ENCODE results near the gene CDC7. TPM values are rescaled to one million over a fixed set of nuclear protein-coding genes. Genes with fewer than 3 reads are reported as not detected.

Gene CDC7
- total and polyA plus RNA-seq, 2 of the 13 experiments (the other 11 are each of a cell fraction or from before 2014, with no cell fraction given), result 2.5 to 12.6 TPM

- no peak for TF ChIP-seq THAP11 (CRISPR knock-in tag; IDR thresholded peaks at IDR 0.05)
- no peak for TF ChIP-seq SKIL (CRISPR knock-in tag; IDR thresholded peaks at IDR 0.05; ENCODE audit: borderline replicate concordance)
- no peak for TF ChIP-seq ZNF7 (CRISPR knock-in tag; IDR thresholded peaks at IDR 0.05)
- TF ChIP-seq PAXIP1 (CRISPR knock-in tag; conservative IDR thresholded peaks at IDR 0.05), result no peak
- no peak for TF ChIP-seq HCFC1 (IDR thresholded peaks at IDR 0.05; ENCODE audit: low read depth, low read length)
- no peak for TF ChIP-seq REXO4 (CRISPR knock-in tag; IDR thresholded peaks at IDR 0.05; ENCODE audit: borderline replicate concordance)
- no peak for TF ChIP-seq TRAFD1 (CRISPR knock-in tag; IDR thresholded peaks at IDR 0.05; ENCODE audit: borderline replicate concordance)
- TF ChIP-seq SNAPC2 (CRISPR knock-in tag; IDR thresholded peaks at IDR 0.05), result no peak
- no peak for TF ChIP-seq ZNF207 (IDR thresholded peaks at IDR 0.05; ENCODE audit: borderline replicate concordance)
- TF ChIP-seq HDAC2 (CRISPR knock-in tag; IDR thresholded peaks at IDR 0.05), result no peak
- H3K4me3 ChIP-seq (replicated peaks in 1 of 3; ENCODE audit: insufficient read depth in 1 of 3, low read depth in 2 of 3, low read length in 3 of 3), result no peak overlapping the region
- 60% methylated on average over 1 of the region's 1 CpG for WGBS (ENCODE audit: low lambda C conversion rate)
Measured at GRCh38 chr1:91490501-91490900, 10.2 kb upstream of the CDC7 start.

More at GRCh38 chr1:91490501-91490900, 10.2 kb upstream of the CDC7 start:
- no peaks in the 10 kb centered on the region for H3K79me2 ChIP-seq (ENCODE audit: insufficient read depth, low read length)
- H3K27me3 ChIP-seq (ENCODE audit: control insufficient read depth in 1 of 2, insufficient read depth in 2 of 2, low read length in 2 of 2), result no peaks in the 10 kb centered on the region
- H2AFZ ChIP-seq (ENCODE audit: low read length), result no peak overlapping the region
- FAIRE-seq (no peak), DNase-seq (ENCODE audit: low spot score) (no peak), ATAC-seq (no peak)
- no peaks in the 10 kb centered on the region for H3K4me1 ChIP-seq (ENCODE audit: insufficient read depth, low read length)
- no peak overlapping the region for H3K4me2 ChIP-seq (ENCODE audit: low read depth, low read length)
- POLR2A ChIA-PET, result no interaction called here
- in situ Hi-C loops (cut with HindIII; ENCODE audit: extremely low pct_ligation_motif_present, low pct_unique_long_range_greater_than_20kb) (no loop called here), intact Hi-C loops (cut with micrococcal nuclease; ENCODE audit: unreplicated experiment) (no loop called here)
- H3K9me3 ChIP-seq (ENCODE audit: low read length), result no peaks in the 10 kb centered on the region
- no TSS peak for BruUV-seq (replicated peaks)
- CTCF ChIA-PET (ENCODE audit: low intra/inter-chr PET ratio, low total read pairs), result no interaction called here
- H3K36me3 ChIP-seq (replicated peaks in 1 of 2; ENCODE audit: control insufficient read depth in 1 of 2, insufficient read depth in 2 of 2, low read length in 2 of 2), result no peaks in the 10 kb centered on the region
- H3K27ac ChIP-seq (ENCODE audit: extremely low read length, insufficient read depth, low read length), result no peak overlapping the region
- H3K9ac ChIP-seq (ENCODE audit: insufficient read depth, low read depth, low read length), result no peak overlapping the region
- no peaks in the 10 kb centered on the region for H4K20me1 ChIP-seq (ENCODE audit: insufficient read depth, low read length)

All from HepG2 (cell line).